HepG2 (cell line): ENCODE data around the gene ODAPH.
"Not testable (repeated sequence)": the region's sequence is repeated elsewhere in the genome, so short reads cannot be mapped to it uniquely, and the experiment has no call there.

Source experiments
- CTCF ChIP-seq: sonication (generic); formaldehyde crosslinking; IDR thresholded peaks from 2 replicates; pipeline ENCODE4 v1.5.0; 2020; ENCODE audit warnings: mild to moderate bottlenecking, missing genetic modification reagents, moderate library complexity
- EZH2 ChIP-seq: conservative IDR thresholded peaks from 2 replicates; pipeline ENCODE4 v1.6.1; 2012; ENCODE audit warnings: mild to moderate bottlenecking, low read depth, low read length, moderate library complexity
- FOXA3 ChIP-seq: IDR thresholded peaks from 2 replicates; pipeline ENCODE4 v1.6.1; 2016; ENCODE audit warnings: missing genetic modification reagents, missing compliant biosample characterization
- FOXK2 ChIP-seq: fragments of 450-650 bp; IDR thresholded peaks from 2 replicates; pipeline ENCODE4 v1.6.1; 2016
- GATAD1 ChIP-seq: IDR thresholded peaks from 2 replicates; pipeline ENCODE4 v1.6.1; 2016; ENCODE audit warnings: missing genetic modification reagents, missing compliant biosample characterization
- JDP2 ChIP-seq: sonication (generic); formaldehyde crosslinking; IDR thresholded peaks from 2 replicates; pipeline ENCODE4 v1.8.1; 2022; ENCODE audit warnings: missing genetic modification reagents, borderline replicate concordance
- JUND ChIP-seq: sonication (generic); formaldehyde crosslinking; IDR thresholded peaks from 2 replicates; pipeline ENCODE4 v1.8.0; 2022; ENCODE audit warnings: mild to moderate bottlenecking, missing genetic modification reagents
- KAT8 ChIP-seq: IDR thresholded peaks from 2 replicates; pipeline ENCODE4 v1.6.1; 2016; ENCODE audit warnings: missing genetic modification reagents, missing compliant biosample characterization
- POLR2A ChIP-seq, 2 experiments: IDR thresholded peaks; 2 replicates each; pipeline ENCODE4 v1.6.1; 2011; ENCODE audit warnings: low read depth in 2 of 2, low read length in 2 of 2, mild to moderate bottlenecking in 1 of 2, moderate library complexity in 1 of 2; ENCODE audit not compliant: insufficient read depth in 1 of 2
- RNF219 ChIP-seq: sonication (generic); formaldehyde crosslinking; IDR thresholded peaks from 2 replicates; pipeline ENCODE4 v1.5.0; 2020; ENCODE audit warnings: mild to moderate bottlenecking, missing genetic modification reagents
- TEAD2 ChIP-seq: sonication (generic); formaldehyde crosslinking; IDR thresholded peaks from 2 replicates; pipeline ENCODE4 v1.9.0; 2021; ENCODE audit warnings: missing genetic modification reagents
- ZBTB7A ChIP-seq: sonication (generic); formaldehyde crosslinking; IDR thresholded peaks from 2 replicates; pipeline ENCODE4 v1.8.0; 2022; ENCODE audit warnings: mild to moderate bottlenecking, missing genetic modification reagents
- ZNF761 ChIP-seq: sonication (generic); formaldehyde crosslinking; conservative IDR thresholded peaks from 2 replicates; pipeline ENCODE4 v1.4.0; 2020; ENCODE audit warnings: mild to moderate bottlenecking, missing genetic modification reagents

GRCh38 chr4:75544220-75544619 lies 11.6 kb upstream of the ODAPH start:
- TF ChIP-seq ZBTB7A (CRISPR knock-in tag); CTCF (CRISPR knock-in tag); JDP2 (CRISPR knock-in tag); POLR2A (IDR thresholded peaks at IDR 0.05; ENCODE audit: insufficient read depth in 1 of 2, low read depth in 2 of 2, low read length in 2 of 2); GATAD1 (CRISPR knock-in tag); RNF219; KAT8 (CRISPR knock-in tag); FOXK2; FOXA3; JUND; ZNF761; TEAD2 (CRISPR knock-in tag); EZH2: not testable (repeated sequence)
